Hepatocyte (in vitro differentiated cells): Measurements from ENCODE around the gene PPP2R1A.

Experiments used
- EZH2phosphoT487 ChIP-seq: fragments of 200-600 bp; sonication (generic); IDR thresholded peaks from one replicate; pipeline ENCODE4 v1.6.1; 2018; ENCODE audit warnings: antibody characterized with exemption, mild to moderate bottlenecking, low read depth, moderate library complexity; ENCODE audit not compliant: unreplicated experiment, severe bottlenecking
- TF ChIP-seq, protein P1 (sequence below): fragments of 200-600 bp; sonication (generic); IDR thresholded peaks from 2 replicates; pipeline ENCODE4 v1.5.1; 2016; ENCODE audit warnings: antibody characterized with exemption, mild to moderate bottlenecking; ENCODE audit not compliant: poor library complexity

DNA sequence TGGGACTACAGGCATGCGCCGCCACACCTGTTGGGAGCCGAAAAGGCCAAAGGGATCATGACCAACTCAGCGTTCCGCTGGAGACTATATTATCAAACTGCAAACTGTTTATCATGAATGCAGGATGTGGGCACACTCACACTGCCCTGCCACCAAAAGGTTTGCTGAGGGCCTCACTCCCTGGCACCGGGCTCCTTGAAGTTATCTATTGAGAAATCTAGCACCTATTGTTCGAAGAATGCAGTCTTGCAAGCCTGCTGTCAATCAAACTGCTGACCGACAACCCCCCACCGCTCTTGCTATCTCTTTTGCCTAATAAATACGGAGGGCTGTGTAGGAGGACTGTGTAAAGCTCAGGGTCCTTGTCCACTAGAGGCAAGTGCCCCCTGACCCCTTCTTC is 13.3 kb upstream of the PPP2R1A start:
- TF ChIP-seq, protein P1, sequence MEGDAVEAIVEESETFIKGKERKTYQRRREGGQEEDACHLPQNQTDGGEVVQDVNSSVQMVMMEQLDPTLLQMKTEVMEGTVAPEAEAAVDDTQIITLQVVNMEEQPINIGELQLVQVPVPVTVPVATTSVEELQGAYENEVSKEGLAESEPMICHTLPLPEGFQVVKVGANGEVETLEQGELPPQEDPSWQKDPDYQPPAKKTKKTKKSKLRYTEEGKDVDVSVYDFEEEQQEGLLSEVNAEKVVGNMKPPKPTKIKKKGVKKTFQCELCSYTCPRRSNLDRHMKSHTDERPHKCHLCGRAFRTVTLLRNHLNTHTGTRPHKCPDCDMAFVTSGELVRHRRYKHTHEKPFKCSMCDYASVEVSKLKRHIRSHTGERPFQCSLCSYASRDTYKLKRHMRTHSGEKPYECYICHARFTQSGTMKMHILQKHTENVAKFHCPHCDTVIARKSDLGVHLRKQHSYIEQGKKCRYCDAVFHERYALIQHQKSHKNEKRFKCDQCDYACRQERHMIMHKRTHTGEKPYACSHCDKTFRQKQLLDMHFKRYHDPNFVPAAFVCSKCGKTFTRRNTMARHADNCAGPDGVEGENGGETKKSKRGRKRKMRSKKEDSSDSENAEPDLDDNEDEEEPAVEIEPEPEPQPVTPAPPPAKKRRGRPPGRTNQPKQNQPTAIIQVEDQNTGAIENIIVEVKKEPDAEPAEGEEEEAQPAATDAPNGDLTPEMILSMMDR = no peak
- TF ChIP-seq EZH2phosphoT487 = no peak
